Astrocyte of the cerebellum (primary cell): ENCODE results near the gene TIAM1.

Experiments used
- DNase-seq: peaks from one replicate; pipeline ENCODE4 v3.0.0-alpha.2; 2011; ENCODE audit warnings: low read depth
- H3K4me3 ChIP-seq: 2 replicates; pipeline ENCODE4 v1.5.1; 2011; ENCODE audit warnings: mild to moderate bottlenecking, low read depth, low read length, moderate library complexity
- in situ Hi-C: cut with HindIII; loops from 2 replicates; pipeline ENCODE4 v1.10.0; 2017; ENCODE audit warnings: low sequenced_read_pairs
- TF ChIP-seq, protein P1 (sequence below): IDR thresholded peaks from 2 replicates; pipeline ENCODE4 v1.5.1; 2012; ENCODE audit warnings: low read length, low read depth, moderate library complexity, mild to moderate bottlenecking; ENCODE audit errors: missing control alignments

Gene TIAM1

DNA sequence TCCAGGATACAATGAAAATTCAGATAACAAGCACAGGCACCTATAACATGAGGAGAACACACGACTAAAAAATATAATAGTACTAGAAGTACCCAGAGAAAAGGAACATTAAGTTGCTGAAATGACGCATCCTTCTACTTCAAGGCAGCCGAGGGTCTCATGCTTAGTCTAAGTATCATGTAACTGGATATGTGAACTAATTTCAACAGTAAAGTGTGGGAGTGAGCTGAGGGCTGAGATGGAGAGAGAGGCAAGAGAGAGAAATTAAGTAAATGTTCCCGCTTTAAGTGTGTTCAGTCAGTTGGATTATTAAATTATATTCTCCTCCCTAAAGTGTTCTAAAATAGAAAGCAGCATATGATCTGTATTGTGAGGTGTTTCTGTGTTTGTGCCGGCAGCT, 153.5 kb downstream of the TIAM1 start:
- TF ChIP-seq, protein P1, sequence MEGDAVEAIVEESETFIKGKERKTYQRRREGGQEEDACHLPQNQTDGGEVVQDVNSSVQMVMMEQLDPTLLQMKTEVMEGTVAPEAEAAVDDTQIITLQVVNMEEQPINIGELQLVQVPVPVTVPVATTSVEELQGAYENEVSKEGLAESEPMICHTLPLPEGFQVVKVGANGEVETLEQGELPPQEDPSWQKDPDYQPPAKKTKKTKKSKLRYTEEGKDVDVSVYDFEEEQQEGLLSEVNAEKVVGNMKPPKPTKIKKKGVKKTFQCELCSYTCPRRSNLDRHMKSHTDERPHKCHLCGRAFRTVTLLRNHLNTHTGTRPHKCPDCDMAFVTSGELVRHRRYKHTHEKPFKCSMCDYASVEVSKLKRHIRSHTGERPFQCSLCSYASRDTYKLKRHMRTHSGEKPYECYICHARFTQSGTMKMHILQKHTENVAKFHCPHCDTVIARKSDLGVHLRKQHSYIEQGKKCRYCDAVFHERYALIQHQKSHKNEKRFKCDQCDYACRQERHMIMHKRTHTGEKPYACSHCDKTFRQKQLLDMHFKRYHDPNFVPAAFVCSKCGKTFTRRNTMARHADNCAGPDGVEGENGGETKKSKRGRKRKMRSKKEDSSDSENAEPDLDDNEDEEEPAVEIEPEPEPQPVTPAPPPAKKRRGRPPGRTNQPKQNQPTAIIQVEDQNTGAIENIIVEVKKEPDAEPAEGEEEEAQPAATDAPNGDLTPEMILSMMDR: no peak
- no peak overlapping the region for H3K4me3 ChIP-seq
- in situ Hi-C loops: no loop called here
- no peak for DNase-seq

DNA sequence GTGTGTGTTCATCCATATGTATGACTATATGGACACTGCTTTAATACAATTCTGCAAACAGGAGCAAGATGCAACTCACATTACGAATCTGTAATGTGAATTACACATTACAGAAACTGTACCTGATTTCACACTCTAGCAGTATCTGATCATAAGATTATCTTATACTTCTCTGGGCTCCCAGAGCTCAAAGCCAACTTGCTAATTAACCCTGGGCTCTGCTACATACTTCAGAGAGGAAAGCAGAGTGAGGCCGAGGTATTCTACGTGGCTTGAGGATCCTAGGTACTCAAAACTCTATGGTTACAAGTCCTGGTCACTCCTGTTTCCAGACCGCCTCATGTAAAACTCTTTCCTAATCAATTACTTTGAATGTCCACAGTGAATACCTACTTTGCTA, 156.6 kb downstream of the TIAM1 start:
- TF ChIP-seq, protein P1: no peak
- H3K4me3 ChIP-seq: no peak overlapping the region
- DNase-seq: no peak
- in situ Hi-C loops: no loop called here

DNA sequence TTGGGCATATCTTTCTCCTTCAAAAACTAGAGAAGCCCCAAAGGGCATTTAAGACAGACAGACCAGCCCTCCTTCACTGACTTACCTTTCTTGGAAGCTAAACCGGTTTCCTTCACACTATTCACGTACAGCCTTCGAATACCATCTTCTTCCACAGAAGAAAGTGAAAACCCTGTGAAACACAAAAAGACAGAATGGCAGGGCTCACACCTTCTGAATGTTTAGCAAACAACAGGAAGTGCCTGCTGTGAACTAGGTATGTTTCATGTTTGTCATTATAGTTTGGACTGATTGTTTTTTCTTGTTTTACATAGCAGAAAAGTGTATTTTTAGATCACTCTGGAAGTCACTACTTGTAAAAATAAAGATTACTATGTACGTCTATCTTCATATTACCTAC, 157.1 kb downstream of the TIAM1 start:
- no peak for DNase-seq
- in situ Hi-C loops: no loop called here

DNA sequence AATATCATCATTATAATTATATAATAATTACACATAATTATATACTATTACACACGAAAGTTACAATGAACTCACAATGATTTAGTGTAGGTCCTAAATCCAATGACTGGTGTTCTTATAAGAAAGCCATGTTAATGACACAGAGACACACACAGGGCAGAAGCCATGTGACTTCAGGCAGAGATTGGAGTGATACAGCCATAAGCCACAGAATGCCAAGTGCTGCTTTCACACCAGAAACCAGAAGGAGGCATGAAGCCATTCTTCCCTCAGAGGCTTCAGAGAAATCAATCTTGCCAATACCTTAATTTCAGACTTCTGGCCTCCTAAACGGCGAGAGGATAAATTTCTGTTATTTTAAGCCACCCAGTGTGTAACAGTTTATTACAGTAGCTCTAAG, 158.4 kb downstream of the TIAM1 start:
- no peak for DNase-seq
- in situ Hi-C loops: no loop called here
- TF ChIP-seq, protein P1: no peak
- H3K4me3 ChIP-seq: no peak overlapping the region

More for the DNA sequence above, 157.1 kb downstream of the TIAM1 start:
- no peak overlapping the region for H3K4me3 ChIP-seq
- TF ChIP-seq, protein P1: no peak

DNA sequence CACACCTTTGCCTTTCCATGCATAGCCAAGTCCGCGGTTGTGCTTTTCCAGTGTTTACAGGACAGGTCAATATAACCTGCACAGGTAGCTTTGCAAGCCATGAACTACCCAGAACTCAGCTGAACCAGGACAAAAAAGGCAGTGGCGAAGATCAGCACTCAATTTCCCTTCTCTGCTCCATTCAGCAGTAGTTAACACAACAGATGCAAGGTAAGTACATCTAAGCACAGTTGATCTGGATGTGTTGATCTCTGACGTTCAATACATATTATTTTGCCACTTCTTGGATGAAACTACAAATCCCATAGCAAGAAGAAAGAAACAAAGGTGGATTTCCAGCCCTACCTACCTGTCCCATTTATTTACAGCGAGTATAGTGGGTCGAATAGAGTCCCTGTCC, 159.2 kb downstream of the TIAM1 start:
- no peak overlapping the region for H3K4me3 ChIP-seq
- TF ChIP-seq, protein P1: no peak
- DNase-seq: no peak
- in situ Hi-C loops: no loop called here

DNA sequence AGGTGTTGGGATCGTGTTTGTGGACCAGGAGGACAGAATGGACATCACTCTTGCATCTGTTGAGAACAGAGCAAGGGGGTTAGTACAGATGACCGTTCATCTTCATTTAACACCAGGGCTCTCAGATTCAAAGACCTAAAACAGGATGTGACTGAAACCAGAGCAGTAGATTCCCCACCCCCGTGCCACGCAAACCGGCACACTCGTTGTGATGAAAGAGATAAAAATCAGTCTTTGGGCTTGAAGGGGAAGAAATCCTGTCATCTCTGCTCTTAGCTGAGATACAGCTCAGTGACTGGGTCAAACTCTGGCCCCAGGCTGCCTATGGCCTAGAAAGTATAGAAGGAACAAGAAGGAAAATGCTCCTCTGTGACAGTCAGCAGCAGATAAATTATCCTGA, 159.6 kb downstream of the TIAM1 start:
- no peak for DNase-seq
- in situ Hi-C loops: no loop called here
- no peak overlapping the region for H3K4me3 ChIP-seq
- TF ChIP-seq, protein P1: no peak
